ENCODE results near the gene ZNF526.

DNA sequence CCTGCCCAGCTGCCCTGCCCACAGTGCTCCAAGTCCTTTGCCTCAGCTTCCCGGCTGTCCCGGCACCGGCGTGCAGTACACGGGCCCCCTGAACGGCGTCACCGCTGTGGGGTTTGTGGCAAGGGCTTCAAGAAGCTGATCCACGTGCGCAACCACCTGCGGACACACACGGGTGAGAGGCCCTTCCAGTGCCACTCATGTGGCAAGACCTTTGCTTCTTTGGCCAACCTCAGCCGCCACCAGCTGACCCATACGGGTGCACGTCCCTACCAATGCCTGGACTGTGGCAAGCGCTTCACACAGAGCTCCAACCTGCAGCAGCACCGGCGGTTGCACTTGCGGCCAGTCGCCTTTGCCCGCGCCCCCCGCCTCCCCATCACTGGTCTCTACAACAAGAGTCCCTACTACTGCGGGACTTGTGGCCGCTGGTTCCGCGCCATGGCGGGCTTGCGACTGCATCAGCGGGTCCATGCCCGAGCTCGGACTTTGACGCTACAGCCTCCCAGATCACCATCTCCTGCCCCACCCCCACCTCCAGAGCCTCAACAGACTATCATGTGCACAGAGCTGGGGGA lies 5.7 kb downstream of the ZNF526 start:
- TF ChIP-seq, protein P1, sequence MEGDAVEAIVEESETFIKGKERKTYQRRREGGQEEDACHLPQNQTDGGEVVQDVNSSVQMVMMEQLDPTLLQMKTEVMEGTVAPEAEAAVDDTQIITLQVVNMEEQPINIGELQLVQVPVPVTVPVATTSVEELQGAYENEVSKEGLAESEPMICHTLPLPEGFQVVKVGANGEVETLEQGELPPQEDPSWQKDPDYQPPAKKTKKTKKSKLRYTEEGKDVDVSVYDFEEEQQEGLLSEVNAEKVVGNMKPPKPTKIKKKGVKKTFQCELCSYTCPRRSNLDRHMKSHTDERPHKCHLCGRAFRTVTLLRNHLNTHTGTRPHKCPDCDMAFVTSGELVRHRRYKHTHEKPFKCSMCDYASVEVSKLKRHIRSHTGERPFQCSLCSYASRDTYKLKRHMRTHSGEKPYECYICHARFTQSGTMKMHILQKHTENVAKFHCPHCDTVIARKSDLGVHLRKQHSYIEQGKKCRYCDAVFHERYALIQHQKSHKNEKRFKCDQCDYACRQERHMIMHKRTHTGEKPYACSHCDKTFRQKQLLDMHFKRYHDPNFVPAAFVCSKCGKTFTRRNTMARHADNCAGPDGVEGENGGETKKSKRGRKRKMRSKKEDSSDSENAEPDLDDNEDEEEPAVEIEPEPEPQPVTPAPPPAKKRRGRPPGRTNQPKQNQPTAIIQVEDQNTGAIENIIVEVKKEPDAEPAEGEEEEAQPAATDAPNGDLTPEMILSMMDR (IDR thresholded peaks at IDR 0.05): no peak
- TF ChIP-seq POLR2AphosphoS5 (IDR thresholded peaks at IDR 0.05): no peak
